ENCODE results near the gene CAGE1. TPM values are rescaled to one million over a fixed set of nuclear protein-coding genes. Genes with fewer than 3 reads are reported as not detected.
A peak's percentile ranks its signal among the peaks of the same experiment; 100 is the strongest.

CAGE1 gene
- under 0.01 TPM for total RNA-seq

- DNase-seq = peak; percentile 95
Observed at GRCh38 chr6:7389451-7390225, at the start of gene CAGE1, which contains the start of gene RIOK1. Gene CAGE1, minus strand, starts transcription at chr6:7389742. Its CDS starts 2,569 bp downstream, at chr6:7387173. Gene RIOK1, plus strand, starts transcription at chr6:7389808. Its CDS starts 195 bp downstream, at chr6:7390003.

- no peak for DNase-seq
Observed at GRCh38 chr6:7439228-7439627, 49.7 kb upstream of the CAGE1 start.

GRCh38 chr6:7438011-7438410 lies 48.5 kb upstream of the CAGE1 start:
- DNase-seq = no peak

GRCh38 chr6:7434672-7435071 lies 45.1 kb upstream of the CAGE1 start:
- DNase-seq = no peak

- DNase-seq = no peak
Observed at GRCh38 chr6:7433121-7433617, 43.6 kb upstream of the CAGE1 start.

GRCh38 chr6:7432391-7433120 lies 43.0 kb upstream of the CAGE1 start:
- DNase-seq = no peak

GRCh38 chr6:7431674-7432390 lies 42.3 kb upstream of the CAGE1 start:
- DNase-seq = no peak

GRCh38 chr6:7431313-7431673 lies 41.8 kb upstream of the CAGE1 start:
- no peak for DNase-seq

- no peak for DNase-seq
Observed at GRCh38 chr6:7426447-7427169, 37.1 kb upstream of the CAGE1 start.

- DNase-seq = no peak
Observed at GRCh38 chr6:7425808-7426190, 36.3 kb upstream of the CAGE1 start.

GRCh38 chr6:7424967-7425807 lies 35.6 kb upstream of the CAGE1 start:
- no peak for DNase-seq

- no peak for DNase-seq
Observed at GRCh38 chr6:7424058-7424457, 34.5 kb upstream of the CAGE1 start.

GRCh38 chr6:7421066-7421465 lies 31.5 kb upstream of the CAGE1 start:
- no peak for DNase-seq

- no peak for DNase-seq
Observed at GRCh38 chr6:7419065-7419464, 29.5 kb upstream of the CAGE1 start.

GRCh38 chr6:7418238-7418905 lies 28.8 kb upstream of the CAGE1 start:
- DNase-seq = no peak

- no peak for DNase-seq
Observed at GRCh38 chr6:7417684-7418083, 28.1 kb upstream of the CAGE1 start.

GRCh38 chr6:7414811-7415210 lies 25.3 kb upstream of the CAGE1 start:
- DNase-seq = no peak

- DNase-seq = no peak
Observed at GRCh38 chr6:7413151-7413823, 23.7 kb upstream of the CAGE1 start.

GRCh38 chr6:7411328-7411727 lies 21.8 kb upstream of the CAGE1 start:
- no peak for DNase-seq

GRCh38 chr6:7410851-7411250 lies 21.3 kb upstream of the CAGE1 start:
- DNase-seq = peak; percentile 17

Data from occipital lobe (tissue), 2 donors.